Endothelial cell of umbilical vein (primary cell): ENCODE data around the gene MMADHC. TPM values are rescaled to one million over a fixed set of nuclear protein-coding genes. Genes with fewer than 3 reads are reported as not detected.

Experiments
- BruUV-seq: library from RNA; stranded (reverse); fragments of 400-500 nt; replicated peaks from 2 replicates; lab custom pipeline; 2021; lab: Mats Ljungman, UMichigan
- CTCF ChIA-PET: fragments of 300-600, 350-600 bp; sonication (Branson Sonifier 250); formaldehyde crosslinking; loops from one replicate; lab custom pipeline; 2021; ENCODE audit warnings: antibody characterized with exemption, inconsistent platforms; lab: Charles Lee
- POLR2A ChIA-PET: fragments of 300-600, 350-600 bp; sonication (Branson Sonifier 250); formaldehyde crosslinking; loops from one replicate; lab custom pipeline; 2021; ENCODE audit warnings: antibody characterized with exemption, inconsistent platforms; lab: Charles Lee
- DNase-seq: peaks from one replicate; pipeline ENCODE4 v3.0.0-alpha.2; 2011; ENCODE audit warnings: low read depth, low spot score
- FAIRE-seq: peaks from 2 replicates; lab custom pipeline; 2011; peaks lifted over from hg19 to GRCh38; lab: Jason Lieb, UNC
- H2AFZ ChIP-seq: 2 replicates; pipeline ENCODE4 v1.6.0; 2012; ENCODE audit warnings: low read depth, low read length, control low read depth, inconsistent platforms
- H3K27ac ChIP-seq: 2 replicates; pipeline ENCODE4 v1.5.1; 2011; ENCODE audit warnings: low read depth, mild to moderate bottlenecking, control low read depth, low read length, moderate library complexity; ENCODE audit not compliant: insufficient read depth
- H3K27me3 ChIP-seq, 2 experiments: 2 replicates each; pipeline versions ENCODE4 v1.6.0 to v1.6.1; 2011; ENCODE audit warnings: low read length in 2 of 2, mixed read lengths in 1 of 2; ENCODE audit not compliant: control insufficient read depth in 2 of 2, insufficient read depth in 2 of 2
- H3K36me3 ChIP-seq, 2 experiments: 2 replicates in 1 of 2; 3 replicates in 1 of 2; pipeline ENCODE4 v1.5.1; 2011; ENCODE audit warnings: low read length in 2 of 2, mild to moderate bottlenecking in 1 of 2, moderate library complexity in 1 of 2; ENCODE audit not compliant: control insufficient read depth in 2 of 2, insufficient read depth in 2 of 2; ENCODE audit errors: extremely low read depth in 1 of 2
- H3K4me1 ChIP-seq: 3 replicates; pipeline ENCODE4 v1.5.1; 2011; ENCODE audit warnings: mild to moderate bottlenecking, low read length; ENCODE audit not compliant: control insufficient read depth, insufficient read depth; ENCODE audit errors: extremely low read depth
- H3K4me2 ChIP-seq: 2 replicates; pipeline ENCODE4 v1.6.1; 2011; ENCODE audit warnings: low read length, control low read depth, mixed read lengths; ENCODE audit not compliant: insufficient read depth
- H3K4me3 ChIP-seq, 3 experiments: fragments of 200-600 bp in 1 of 3; sonication (generic), shearing (Covaris generic) in 1 of 3; replicated peaks in 1 of 3; 2 replicates each; pipeline ENCODE4 v1.5.1; 2011 to 2016; ENCODE audit warnings: control low read depth in 3 of 3, low read length in 3 of 3, mild to moderate bottlenecking in 2 of 3, inconsistent platforms in 1 of 3, low read depth in 1 of 3, moderate library complexity in 1 of 3; ENCODE audit not compliant: insufficient read depth in 1 of 3
- H3K79me2 ChIP-seq: 2 replicates; pipeline ENCODE4 v1.6.0; 2012; ENCODE audit warnings: low read length, inconsistent platforms; ENCODE audit not compliant: control insufficient read depth, insufficient read depth
- H3K9ac ChIP-seq: replicated peaks from 2 replicates; pipeline ENCODE3; 2011; ENCODE audit warnings: low read length, control low read depth; ENCODE audit not compliant: insufficient read depth; ENCODE audit errors: extremely low read depth
- H3K9me1 ChIP-seq: replicated peaks from 3 replicates; pipeline ENCODE4 v1.6.0; 2011; ENCODE audit warnings: mild to moderate bottlenecking, low read length; ENCODE audit not compliant: control insufficient read depth, insufficient read depth; ENCODE audit errors: extremely low read depth
- H3K9me3 ChIP-seq: replicated peaks from 2 replicates; pipeline ENCODE4 v1.5.1; 2012; ENCODE audit warnings: low read length, inconsistent platforms; ENCODE audit not compliant: control insufficient read depth, insufficient read depth
- H4K20me1 ChIP-seq: replicated peaks from 2 replicates; pipeline ENCODE3; 2011; ENCODE audit warnings: mild to moderate bottlenecking, low read length; ENCODE audit not compliant: control insufficient read depth, insufficient read depth; ENCODE audit errors: extremely low read depth
- EZH2 ChIP-seq: IDR thresholded peaks from 2 replicates; pipeline ENCODE4 v1.6.1; 2012; ENCODE audit warnings: borderline replicate concordance, low read depth, mild to moderate bottlenecking, moderate library complexity, low read length, inconsistent platforms; ENCODE audit not compliant: severe bottlenecking
- FOS ChIP-seq: IDR thresholded peaks from 2 replicates; pipeline ENCODE4 v1.6.1; 2011; ENCODE audit warnings: mild to moderate bottlenecking, low read length, moderate library complexity, borderline replicate concordance; ENCODE audit not compliant: insufficient read depth
- GATA2 ChIP-seq: IDR thresholded peaks from 2 replicates; pipeline ENCODE4 v1.7.0; 2011; ENCODE audit warnings: low read depth, mild to moderate bottlenecking, moderate library complexity, mixed read lengths, low read length; ENCODE audit not compliant: insufficient read length, insufficient read depth
- JUN ChIP-seq: IDR thresholded peaks from 2 replicates; pipeline ENCODE4 v1.6.1; 2011; ENCODE audit warnings: borderline replicate concordance, low read depth; ENCODE audit not compliant: insufficient read length, insufficient read depth
- MYC ChIP-seq: IDR thresholded peaks from one replicate; pipeline ENCODE4 v1.6.1; 2011; ENCODE audit warnings: mild to moderate bottlenecking, low read depth, low read length
- POLR2A ChIP-seq: IDR thresholded peaks from 2 replicates; pipeline ENCODE4 v1.6.1; 2012; ENCODE audit warnings: low read depth, mild to moderate bottlenecking, control low read depth, low read length
- POLR2AphosphoS5 ChIP-seq: IDR thresholded peaks from 2 replicates; pipeline ENCODE4 v1.6.1; 2012; ENCODE audit warnings: low read depth, mild to moderate bottlenecking, control low read depth, low read length, moderate library complexity; ENCODE audit not compliant: insufficient read depth
- dilution Hi-C: fragments of 300-500 bp; cut with MboI; formaldehyde crosslinking; loops from one replicate; pipeline ENCODE4 v1.15.0; 2019; ENCODE audit warnings: low sequenced_read_pairs; ENCODE audit not compliant: extremely low pct_ligation_motif_present
- intact Hi-C: fragments of 100-400 bp; cut with micrococcal nuclease; formaldehyde crosslinking; loops from one replicate; pipeline ENCODE4 v1.10.0; 2022
- polyA plus RNA-seq, 4 experiments: library from polyadenylated mRNA; depleted of rRNA in 3 of 4; stranded (reverse) in 3 of 4; unstranded in 1 of 4; fragments of >200 nt; gene quantifications; 2 replicates each; pipeline versions ENCODE4 v1.2.1 to v1.2.3, GENCODE V29; 2011 to 2012; ENCODE audit warnings: missing spikeins in 1 of 4
- total RNA-seq: library from RNA; stranded (reverse); gene quantifications from 2 replicates; pipeline ENCODE4 v1.2.3, GENCODE V29; 2021
- TF ChIP-seq, protein P1 (sequence below): IDR thresholded peaks from 2 replicates; pipeline ENCODE4 v1.6.1; 2011; ENCODE audit not compliant: insufficient read depth, insufficient read length
- TF ChIP-seq, protein P2 (sequence below), 2 donors: IDR thresholded peaks; 1 replicate in 1 of 2; 2 replicates in 1 of 2; pipeline ENCODE4 v1.5.1; 2011; ENCODE audit warnings: low read length in 2 of 2, mild to moderate bottlenecking in 2 of 2, moderate library complexity in 2 of 2, control low read depth in 1 of 2, inconsistent platforms in 1 of 2, low read depth in 1 of 2; ENCODE audit not compliant: insufficient read depth in 1 of 2; ENCODE audit errors: extremely low read depth in 1 of 2

Gene MMADHC
- total and polyA plus RNA-seq, 2 donors (not counting 3 experiments of a cell fraction or from before 2014, with no cell fraction given), result 53.4 to 115 TPM

DNA sequence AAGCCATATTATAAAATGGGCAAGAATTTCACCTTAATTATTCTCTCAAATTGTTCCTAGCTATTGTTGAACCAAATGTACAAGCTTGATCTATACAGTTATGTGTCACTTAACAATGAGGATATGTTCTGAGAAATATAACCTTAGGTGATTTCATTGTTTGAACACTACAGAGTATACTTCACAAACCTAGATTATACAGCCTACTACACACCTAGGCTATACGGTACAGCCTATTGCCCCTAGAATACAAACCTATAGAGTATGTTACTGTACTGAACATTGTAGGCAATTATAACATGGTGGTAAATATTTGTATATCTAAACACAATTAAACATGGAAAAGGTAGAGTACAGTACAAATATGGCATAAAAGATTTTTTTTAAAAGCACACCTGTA is 42.9 kb upstream of the MMADHC start:
- Histone ChIP-seq H3K4me3 (no peak overlapping the region), H3K4me1 (no peaks in the 10 kb centered on the region), H3K4me2 (no peak overlapping the region), H3K9me3 (no peaks in the 10 kb centered on the region), H3K9me1 (no peaks in the 10 kb centered on the region), H2AFZ (no peak overlapping the region), H3K36me3 (no peaks in the 10 kb centered on the region), H3K79me2 (no peaks in the 10 kb centered on the region), H3K27me3 (no peaks in the 10 kb centered on the region), H3K27ac (no peak overlapping the region), H4K20me1 (no peaks in the 10 kb centered on the region), H3K9ac (no peak overlapping the region)
- POLR2A ChIA-PET, result no interaction called here
- TF ChIP-seq POLR2AphosphoS5, result no peak
- CTCF ChIA-PET, result no interaction called here
- intact Hi-C loops, result no loop called here
- no peak for FAIRE-seq
- BruUV-seq, result no TSS peak
- no peak for DNase-seq
- dilution Hi-C loops, result no loop called here

DNA sequence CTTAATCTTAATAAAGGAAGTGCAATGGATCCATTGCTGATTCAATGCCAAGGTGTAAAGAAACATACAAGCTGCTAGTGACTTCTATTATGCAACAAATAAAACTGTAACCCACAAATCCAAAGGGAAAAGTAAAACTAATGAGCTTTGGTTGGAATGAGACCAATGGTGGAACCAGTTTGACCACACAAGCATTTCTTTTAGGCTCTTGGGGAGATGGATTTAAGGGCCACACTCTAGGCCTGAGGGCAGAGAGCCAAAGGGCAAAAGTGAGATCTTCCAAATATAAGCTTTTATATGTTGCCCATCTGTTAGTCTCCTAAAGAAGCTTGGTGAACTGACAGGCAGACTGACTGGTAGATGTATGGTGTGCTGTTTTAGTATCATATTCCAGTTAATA is 41.5 kb upstream of the MMADHC start:
- POLR2A ChIA-PET, result no interaction called here
- no peak overlapping the region for H2AFZ ChIP-seq

More for the DNA sequence above, 41.5 kb upstream of the MMADHC start:
- Histone ChIP-seq H3K4me1 (no peaks in the 10 kb centered on the region), H3K36me3 (no peaks in the 10 kb centered on the region), H3K4me3 (no peak overlapping the region), H3K27me3 (no peaks in the 10 kb centered on the region), H3K4me2 (no peak overlapping the region), H3K9ac (no peak overlapping the region), H3K9me1 (no peaks in the 10 kb centered on the region), H4K20me1 (no peaks in the 10 kb centered on the region), H3K27ac (no peak overlapping the region), H3K79me2 (no peaks in the 10 kb centered on the region), H3K9me3 (no peaks in the 10 kb centered on the region)
- TF ChIP-seq POLR2AphosphoS5 (no peak), GATA2 (no peak), JUN (no peak), FOS (no peak), EZH2 (no peak), POLR2A (no peak), MYC (no peak)
- TF ChIP-seq, protein P1, sequence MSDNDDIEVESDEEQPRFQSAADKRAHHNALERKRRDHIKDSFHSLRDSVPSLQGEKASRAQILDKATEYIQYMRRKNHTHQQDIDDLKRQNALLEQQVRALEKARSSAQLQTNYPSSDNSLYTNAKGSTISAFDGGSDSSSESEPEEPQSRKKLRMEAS, result no peak
- TF ChIP-seq, protein P2, sequence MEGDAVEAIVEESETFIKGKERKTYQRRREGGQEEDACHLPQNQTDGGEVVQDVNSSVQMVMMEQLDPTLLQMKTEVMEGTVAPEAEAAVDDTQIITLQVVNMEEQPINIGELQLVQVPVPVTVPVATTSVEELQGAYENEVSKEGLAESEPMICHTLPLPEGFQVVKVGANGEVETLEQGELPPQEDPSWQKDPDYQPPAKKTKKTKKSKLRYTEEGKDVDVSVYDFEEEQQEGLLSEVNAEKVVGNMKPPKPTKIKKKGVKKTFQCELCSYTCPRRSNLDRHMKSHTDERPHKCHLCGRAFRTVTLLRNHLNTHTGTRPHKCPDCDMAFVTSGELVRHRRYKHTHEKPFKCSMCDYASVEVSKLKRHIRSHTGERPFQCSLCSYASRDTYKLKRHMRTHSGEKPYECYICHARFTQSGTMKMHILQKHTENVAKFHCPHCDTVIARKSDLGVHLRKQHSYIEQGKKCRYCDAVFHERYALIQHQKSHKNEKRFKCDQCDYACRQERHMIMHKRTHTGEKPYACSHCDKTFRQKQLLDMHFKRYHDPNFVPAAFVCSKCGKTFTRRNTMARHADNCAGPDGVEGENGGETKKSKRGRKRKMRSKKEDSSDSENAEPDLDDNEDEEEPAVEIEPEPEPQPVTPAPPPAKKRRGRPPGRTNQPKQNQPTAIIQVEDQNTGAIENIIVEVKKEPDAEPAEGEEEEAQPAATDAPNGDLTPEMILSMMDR (IDR thresholded peaks at IDR 0.05; ENCODE audit: extremely low read depth in 1 of 2, insufficient read depth in 1 of 2, low read depth in 1 of 2, low read length in 2 of 2), result no peak
- no peak for FAIRE-seq
- dilution Hi-C loops (no loop called here), intact Hi-C loops (no loop called here)
- CTCF ChIA-PET, result interaction anchor here (2.4 kb wide), 1 partner anchor 16 kb away, joined by 11 read pairs; no protein-coding TSS in a partner anchor
- DNase-seq, result no peak
- no TSS peak for BruUV-seq
